HL-60 (cell line): Measurements from ENCODE around the gene DMBT1.

ENCODE experiments used
- DNase-seq, 2 experiments: peaks; one replicate each; pipeline ENCODE4 v3.0.0-alpha.2; 2010 to 2020; ENCODE audit warnings: low read depth in 1 of 2, low spot score in 1 of 2
- H3K27ac ChIP-seq: fragments of 250-450 bp; sonication (Bioruptor Pico); replicated peaks from 2 replicates; pipeline ENCODE4 v1.5.1; 2020; ENCODE audit warnings: mild to moderate bottlenecking, moderate library complexity
- H3K27me3 ChIP-seq: fragments of 250-450 bp; sonication (Bioruptor Pico); 2 replicates; pipeline ENCODE4 v1.5.1; 2021; ENCODE audit warnings: mild to moderate bottlenecking, moderate library complexity; ENCODE audit not compliant: insufficient read depth, poor library complexity, severe bottlenecking
- H3K4me3 ChIP-seq: replicated peaks from 2 replicates; pipeline ENCODE4 v1.5.1; 2011; ENCODE audit warnings: mild to moderate bottlenecking, control low read depth, low read length; ENCODE audit not compliant: insufficient read depth
- CTCF ChIP-seq: IDR thresholded peaks from one replicate; pipeline ENCODE4 v1.5.1; 2011; ENCODE audit warnings: low read length, control low read depth, inconsistent platforms; ENCODE audit not compliant: insufficient read depth
- GABPA ChIP-seq: IDR thresholded peaks from 2 replicates; pipeline ENCODE4 v1.6.1; 2012; ENCODE audit warnings: low read depth
- POLR2AphosphoS5 ChIP-seq: IDR thresholded peaks from 2 replicates; pipeline ENCODE4 v1.6.1; 2012; ENCODE audit warnings: low read depth
- REST ChIP-seq: IDR thresholded peaks from 2 replicates; pipeline ENCODE4 v1.6.1; 2012; ENCODE audit warnings: low read depth; ENCODE audit not compliant: insufficient replicate concordance
- SPI1 ChIP-seq: IDR thresholded peaks from 2 replicates; pipeline ENCODE4 v1.6.1; 2012; ENCODE audit warnings: low read depth, mild to moderate bottlenecking, borderline replicate concordance

Gene DMBT1

GRCh38 chr10:122662231-122662630 is 101.7 kb downstream of the DMBT1 start:
- H3K4me3 ChIP-seq: no peak overlapping the region
- no peak for DNase-seq
- H3K27ac ChIP-seq: no peak overlapping the region
- no peak for TF ChIP-seq GABPA
- no peak for TF ChIP-seq POLR2AphosphoS5
- no peak for TF ChIP-seq SPI1
- TF ChIP-seq CTCF: no peak
- no peak for TF ChIP-seq REST
- peaks cover 3% of the 10 kb centered on the region for H3K27me3 ChIP-seq

DNA sequence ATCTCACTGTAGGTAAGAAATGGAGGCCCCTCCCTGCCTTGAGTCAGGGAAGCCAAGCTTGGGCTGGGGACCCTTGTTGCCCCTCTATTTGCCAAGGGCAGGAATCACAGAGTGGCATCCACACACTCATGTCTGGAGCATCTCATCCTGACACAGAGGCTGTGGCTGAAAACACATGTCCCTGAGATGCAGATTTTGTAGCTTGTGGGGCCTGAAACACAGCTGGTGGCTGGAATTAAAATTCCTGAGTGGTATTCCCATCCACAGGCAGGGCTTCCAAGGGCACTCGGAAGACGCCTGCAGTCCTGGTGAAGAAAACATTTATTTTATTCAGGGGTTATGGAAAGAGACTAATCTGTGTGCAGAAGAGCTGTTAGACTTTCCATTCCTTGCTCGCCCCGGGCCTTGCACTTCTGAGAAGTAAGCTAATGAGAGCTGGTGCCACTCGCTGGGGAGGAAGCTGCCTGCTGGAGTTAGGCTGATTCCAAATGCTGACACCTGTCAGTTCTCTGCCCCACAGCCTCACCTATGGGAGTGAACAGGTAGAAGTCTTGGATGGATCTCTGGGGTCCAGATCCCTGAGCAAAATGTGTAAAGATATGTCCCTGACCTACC is 103.1 kb downstream of the DMBT1 start:
- Histone ChIP-seq H3K27ac (no peak overlapping the region), H3K4me3 (no peak overlapping the region), H3K27me3 (peaks cover 3% of the 10 kb centered on the region)
- TF ChIP-seq REST: no peak
- TF ChIP-seq CTCF: no peak
- TF ChIP-seq GABPA: no peak
- no peak for TF ChIP-seq POLR2AphosphoS5
- TF ChIP-seq SPI1: no peak
- no peak for DNase-seq

GRCh38 chr10:122664501-122664900 is 103.9 kb downstream of the DMBT1 start:
- TF ChIP-seq CTCF (no peak), POLR2AphosphoS5 (no peak), GABPA (no peak), REST (no peak), SPI1 (no peak)
- DNase-seq: no peak
- Histone ChIP-seq H3K4me3 (no peak overlapping the region), H3K27ac (no peak overlapping the region), H3K27me3 (peaks cover 3% of the 10 kb centered on the region)
